Stimulated activated naive CD4-positive, alpha-beta T cell treated with Interleukin-2 at 50 U/mL for 16 hours (primary cell): ENCODE results near the gene HMGXB3.
"Not testable (repeated sequence)": the region's sequence is repeated elsewhere in the genome, so short reads cannot be mapped to it uniquely, and the experiment has no call there.

Source experiments
- DNase-seq: peaks from one replicate; lab custom pipeline; 2025; lab: John Stamatoyannopoulos, UW

The HMGXB3 gene

GRCh38 chr5:150068472-150068871 lies 67.9 kb downstream of the HMGXB3 start:
- DNase-seq = no peak

- DNase-seq = no peak
Measured at GRCh38 chr5:150068961-150069645, 68.6 kb downstream of the HMGXB3 start.

- DNase-seq = no peak
Measured at GRCh38 chr5:150069672-150070627, 69.4 kb downstream of the HMGXB3 start.

GRCh38 chr5:150070821-150071220 lies 70.3 kb downstream of the HMGXB3 start:
- no peak for DNase-seq

GRCh38 chr5:150073086-150073625 lies 72.6 kb downstream of the HMGXB3 start:
- DNase-seq = no peak

- DNase-seq = no peak
Measured at GRCh38 chr5:150073677-150074076, 73.1 kb downstream of the HMGXB3 start.

GRCh38 chr5:150075233-150075632 lies 74.7 kb downstream of the HMGXB3 start:
- DNase-seq = no peak

GRCh38 chr5:150075806-150076205 lies 75.3 kb downstream of the HMGXB3 start:
- no peak for DNase-seq

GRCh38 chr5:150077060-150077459 lies 76.5 kb downstream of the HMGXB3 start:
- DNase-seq = no peak

- DNase-seq = no peak
Measured at GRCh38 chr5:150077996-150078801, 77.7 kb downstream of the HMGXB3 start.

GRCh38 chr5:150078802-150079689 lies 78.5 kb downstream of the HMGXB3 start:
- DNase-seq = no peak

- DNase-seq = no peak
Measured at GRCh38 chr5:150079909-150080461, 79.4 kb downstream of the HMGXB3 start.

GRCh38 chr5:150080696-150081435 lies 80.3 kb downstream of the HMGXB3 start:
- DNase-seq = no peak

GRCh38 chr5:150081541-150082283 lies 81.2 kb downstream of the HMGXB3 start:
- no peak for DNase-seq

- no peak for DNase-seq
Measured at GRCh38 chr5:150082374-150082773, 81.8 kb downstream of the HMGXB3 start.

GRCh38 chr5:150082889-150083288 lies 82.3 kb downstream of the HMGXB3 start:
- DNase-seq = no peak

GRCh38 chr5:150084754-150085153 lies 84.2 kb downstream of the HMGXB3 start:
- DNase-seq = not testable (repeated sequence)

GRCh38 chr5:150085191-150085912 lies 84.8 kb downstream of the HMGXB3 start:
- no peak for DNase-seq
